Hematopoietic multipotent progenitor cell treated with erythropoietin and hydrocortisone succinate and interleukin-3 and kit ligand, for 15 days (in vitro differentiated cells): ENCODE results near the gene URAD.
"Not testable (repeated sequence)": the region's sequence is repeated elsewhere in the genome, so short reads cannot be mapped to it uniquely, and the experiment has no call there.

Experiments used
- DNase-seq: peaks from one replicate; pipeline ENCODE4 v3.0.0-alpha.2; 2015; ENCODE audit warnings: low spot score

URAD gene

DNA sequence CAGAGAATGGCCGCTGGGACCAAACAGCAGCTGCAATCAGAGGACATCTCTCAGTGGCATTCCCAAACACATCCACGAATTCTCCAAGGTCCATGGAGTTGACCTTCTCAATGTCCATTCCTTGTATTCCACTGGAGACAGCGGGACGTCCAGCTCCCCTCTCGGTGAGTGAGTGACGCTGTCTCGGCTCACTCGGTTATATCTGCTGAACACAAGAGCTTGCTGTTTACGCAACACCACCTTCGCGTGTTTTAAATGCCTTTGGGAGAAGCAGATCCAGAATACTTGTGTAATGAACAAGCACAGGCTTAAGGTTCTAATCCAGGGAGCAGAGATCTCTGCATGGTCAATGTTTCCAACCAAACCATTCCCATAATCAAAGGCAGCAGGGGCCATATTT lies at the start of gene URAD:
URAD (minus strand) TSS at position 174 of the 400 bp plus-strand sequence; CDS start at position 118, 56 bp downstream.
- no peak for DNase-seq

DNA sequence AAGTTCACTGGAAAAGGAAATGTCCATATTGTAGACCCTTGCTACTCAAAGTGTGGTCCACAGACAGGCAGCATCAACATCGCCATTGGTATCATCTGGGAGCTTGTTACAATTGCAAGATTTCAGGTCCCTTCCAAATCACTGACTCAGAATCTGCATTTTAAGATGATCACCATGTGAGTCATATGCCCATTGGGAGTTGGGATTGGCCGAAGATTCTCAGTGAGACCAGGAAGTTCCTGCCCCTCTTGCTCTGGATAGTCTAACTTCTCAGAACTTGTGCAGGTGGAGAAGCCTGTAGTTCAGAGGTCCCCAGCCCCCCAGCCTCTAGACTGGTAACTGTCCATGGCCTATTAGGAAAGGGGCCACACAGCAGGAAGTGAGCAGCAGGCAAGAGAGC lies 48.9 kb upstream of the URAD start:
- DNase-seq = no peak

GRCh38 chr13:28035146-28035782 lies 46.8 kb upstream of the URAD start:
- no peak for DNase-seq

- no peak for DNase-seq
These were observed 45.6 kb upstream of the URAD start for GRCh38 chr13:28033894-28034655.

DNA sequence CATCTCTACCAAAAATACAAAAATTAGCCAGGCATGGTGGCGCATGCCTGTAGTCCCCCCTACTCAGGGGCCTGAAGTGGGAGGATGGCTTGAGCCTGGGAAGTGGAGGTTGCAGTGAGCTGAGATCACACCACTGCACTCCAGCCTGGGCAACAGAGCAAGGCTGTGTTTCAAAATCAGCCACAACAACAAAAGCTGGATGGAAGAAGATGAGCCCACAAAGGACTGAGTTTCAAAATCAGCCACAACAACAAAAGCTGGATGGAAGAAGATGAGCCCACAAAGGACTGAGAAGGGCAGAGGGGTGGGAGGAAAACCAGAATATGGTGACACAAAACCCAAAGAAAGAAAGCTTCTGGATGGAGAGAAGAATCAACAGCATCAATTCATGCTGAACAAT lies 43.9 kb upstream of the URAD start:
- not testable (repeated sequence) for DNase-seq

- no peak for DNase-seq
These were observed 43.4 kb upstream of the URAD start for GRCh38 chr13:28031896-28032288.

- DNase-seq = no peak
These were observed 42.9 kb upstream of the URAD start for GRCh38 chr13:28031220-28031895.

- no peak for DNase-seq
These were observed 39.3 kb upstream of the URAD start for GRCh38 chr13:28027607-28028364.

GRCh38 chr13:28027071-28027470 lies 38.6 kb upstream of the URAD start:
- DNase-seq = no peak

DNA sequence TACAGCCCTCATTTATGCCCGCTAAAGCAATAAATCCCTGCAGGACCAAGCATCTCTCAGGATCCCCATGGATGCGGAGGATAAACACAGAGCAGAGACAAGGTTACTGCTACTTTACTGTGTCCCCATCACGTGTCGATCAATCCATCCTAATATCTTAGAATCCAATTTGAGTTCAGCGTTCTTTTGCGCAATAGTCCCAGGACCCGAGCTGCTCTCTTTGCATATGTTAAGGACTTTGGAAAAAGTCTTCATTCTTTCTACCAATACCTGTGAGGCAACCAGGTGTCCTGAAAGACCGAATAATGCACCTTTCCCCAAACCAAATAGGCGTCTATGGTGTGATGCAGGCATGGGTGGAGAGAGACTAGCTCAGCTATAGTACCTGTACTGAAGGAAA lies 38.0 kb upstream of the URAD start:
- no peak for DNase-seq

DNA sequence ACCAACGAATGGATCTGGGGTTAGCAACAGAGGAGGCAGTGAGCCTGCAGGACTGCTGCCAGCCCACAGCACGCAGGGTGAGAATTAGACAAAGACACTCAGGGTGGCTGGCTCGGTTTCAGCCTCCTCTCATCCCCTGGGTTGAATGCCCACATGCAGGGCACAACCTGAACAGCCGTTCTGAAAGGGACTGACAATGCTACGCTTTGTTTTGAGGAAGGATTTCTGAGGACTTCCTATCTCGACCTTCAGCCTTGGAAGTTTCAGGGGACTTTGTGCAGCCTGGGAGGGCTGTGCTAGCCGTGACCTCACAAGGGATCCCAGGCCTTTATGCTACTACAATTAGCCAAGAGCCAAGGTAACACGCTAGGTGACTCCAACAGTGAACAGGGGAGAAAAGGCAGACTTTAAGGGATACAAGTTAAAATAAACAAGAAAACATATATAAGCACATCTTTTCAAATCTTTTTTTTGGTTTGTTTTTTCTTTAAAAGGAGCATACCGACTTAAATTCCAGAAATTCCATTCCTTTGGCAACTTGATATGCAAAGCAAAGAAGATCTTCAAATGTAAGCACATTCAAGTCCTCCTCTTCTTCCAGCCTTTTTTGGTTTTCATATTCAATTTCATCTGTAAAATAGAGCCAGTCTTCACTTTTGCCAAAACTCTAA lies 34.5 kb upstream of the URAD start:
- DNase-seq = no peak

- DNase-seq = no peak
These were observed 25.8 kb upstream of the URAD start for GRCh38 chr13:28014301-28014700.

DNA sequence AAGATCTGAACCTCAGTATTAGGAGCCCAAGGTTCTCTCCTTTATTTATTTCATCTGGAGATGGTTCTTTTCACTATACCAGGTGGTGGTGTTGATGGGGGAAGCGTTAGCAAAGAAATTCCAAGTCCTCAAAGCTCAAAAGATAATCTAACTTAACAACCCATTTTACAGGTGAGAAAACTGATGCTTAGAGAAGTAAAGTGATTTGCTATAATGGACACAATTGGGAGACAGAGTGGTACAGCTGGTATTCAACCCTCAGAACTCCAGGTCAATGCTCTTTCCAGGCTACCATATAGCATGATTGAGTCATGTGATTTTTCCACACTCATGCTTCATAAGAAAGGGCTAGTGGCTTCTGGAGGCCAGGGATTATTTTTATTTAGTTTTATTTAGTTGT lies 25.0 kb upstream of the URAD start:
- DNase-seq = no peak

DNA sequence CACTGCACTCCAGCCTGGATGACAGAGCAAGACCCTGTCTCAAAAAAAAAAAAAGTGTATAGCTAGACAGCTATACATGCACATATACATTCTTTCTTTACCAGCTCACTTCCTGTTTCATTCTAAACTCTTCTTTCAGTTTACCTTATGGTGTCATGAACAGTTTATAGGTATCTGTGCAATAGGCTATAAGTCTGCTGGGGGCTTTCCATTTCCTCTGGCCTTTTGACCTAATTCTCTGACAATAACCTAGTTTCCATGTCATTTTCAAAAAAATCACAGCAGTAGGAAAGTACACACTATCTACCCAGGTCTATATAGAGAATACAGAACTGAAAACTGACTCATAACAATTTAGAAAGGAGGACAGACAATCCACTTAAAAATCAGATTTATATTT lies 24.4 kb upstream of the URAD start:
- no peak for DNase-seq

DNA sequence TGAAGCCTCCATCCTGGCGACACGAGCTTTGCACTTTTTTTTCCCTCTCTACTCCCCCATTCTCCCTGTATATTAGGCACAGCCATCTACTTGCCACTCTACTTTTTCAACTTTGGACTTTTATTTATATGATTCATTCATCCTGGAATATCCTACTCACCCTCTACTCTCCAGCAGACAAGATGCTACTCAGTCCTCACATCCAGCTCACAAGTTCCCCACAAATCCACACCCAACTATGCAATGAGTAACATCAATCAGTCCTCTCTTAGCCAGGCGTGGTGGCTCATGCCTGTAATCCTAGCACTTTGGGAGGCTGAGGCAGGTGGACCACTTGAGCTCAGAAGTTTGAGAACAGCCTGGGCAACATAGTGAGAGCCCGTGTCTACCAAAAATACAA lies 23.9 kb upstream of the URAD start:
- no peak for DNase-seq

GRCh38 chr13:28010046-28010445 lies 21.6 kb upstream of the URAD start:
- DNase-seq = no peak

GRCh38 chr13:28005016-28005415 lies 16.5 kb upstream of the URAD start:
- not testable (repeated sequence) for DNase-seq

DNA sequence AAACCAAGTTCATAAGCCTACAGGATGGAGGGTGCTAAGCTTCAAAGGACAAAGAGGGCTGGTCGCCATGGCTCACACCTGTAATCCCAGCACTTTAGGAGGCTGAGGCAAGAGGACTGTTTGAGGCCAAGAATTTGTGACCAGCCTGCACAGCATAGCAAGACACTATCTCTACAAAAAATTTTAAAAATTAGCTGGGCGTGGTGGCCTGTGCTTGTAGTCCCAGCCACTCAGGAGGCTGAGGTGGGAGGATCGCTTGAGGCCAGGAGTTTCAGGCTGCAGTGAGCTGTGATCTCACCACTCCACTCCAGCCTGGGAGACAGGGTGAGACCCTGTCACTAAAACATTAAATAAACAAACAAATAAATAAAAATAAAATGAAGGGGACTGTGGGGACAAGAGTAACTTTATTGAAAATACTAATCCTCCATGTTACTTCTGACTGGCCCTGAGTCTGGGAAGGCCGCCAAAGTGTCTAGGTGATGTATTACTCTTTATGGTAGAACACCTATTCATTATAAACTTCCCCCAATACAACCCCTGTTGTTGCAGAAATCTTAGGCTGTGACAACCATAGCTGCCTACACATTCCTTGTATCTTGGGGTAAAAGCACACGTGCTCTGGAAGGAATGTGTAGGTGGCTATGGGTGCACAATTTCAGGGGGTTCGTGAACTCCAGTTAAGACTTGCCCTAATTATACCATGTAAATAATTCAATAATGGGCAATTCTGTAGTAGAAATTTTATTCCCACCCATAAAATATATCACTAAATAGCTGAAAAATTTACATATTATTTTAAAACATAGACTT lies 14.6 kb upstream of the URAD start:
- DNase-seq = no peak

GRCh38 chr13:28001837-28002473 lies 13.5 kb upstream of the URAD start:
- no peak for DNase-seq

DNA sequence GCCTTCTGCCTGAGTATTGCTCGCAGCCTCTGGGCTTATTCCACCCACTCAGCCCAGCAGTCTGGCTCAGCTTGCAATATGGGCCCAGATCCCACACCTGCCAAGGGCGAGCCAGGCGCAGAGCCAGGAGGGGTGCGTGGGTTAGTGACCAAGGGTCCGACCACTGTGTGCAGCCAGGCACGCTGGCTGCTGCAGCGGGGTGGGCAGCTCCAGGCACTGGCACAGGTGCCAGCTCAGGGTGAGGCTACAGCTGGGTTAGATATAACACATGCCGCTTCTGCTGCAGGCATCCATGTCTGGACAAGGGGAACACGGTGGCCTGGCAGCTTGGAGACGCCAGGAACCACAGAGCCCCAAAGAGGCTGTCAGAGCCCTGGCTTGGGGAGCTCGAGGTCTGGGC lies 12.6 kb upstream of the URAD start:
- DNase-seq = no peak

- no peak for DNase-seq
These were observed 12.1 kb upstream of the URAD start for GRCh38 chr13:28000567-28000966.
